ENCODE measurements around the gene KPNB1.
"Not testable (repeated sequence)": the region's sequence is repeated elsewhere in the genome, so short reads cannot be mapped to it uniquely, and the experiment has no call there.

KPNB1 gene

DNA sequence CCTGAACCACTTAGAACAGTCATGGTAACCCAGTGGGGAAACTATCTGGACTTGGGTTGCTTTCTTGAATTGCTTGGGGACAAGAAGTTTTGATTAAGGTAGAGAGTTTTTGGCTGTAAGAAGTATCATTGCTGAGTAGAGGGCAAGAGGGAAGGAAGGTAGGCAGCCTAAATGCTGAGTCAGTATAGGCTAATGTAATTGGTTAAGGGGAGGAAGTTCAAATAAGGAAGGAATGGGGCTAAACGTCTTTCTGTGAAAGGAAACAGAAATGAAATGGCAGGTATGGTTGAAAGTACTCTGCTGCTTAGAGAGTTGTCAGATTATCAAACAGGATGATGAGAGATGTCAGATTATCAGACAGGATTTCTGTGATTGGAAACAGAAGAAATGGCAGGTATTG, 20.3 kb downstream of the KPNB1 start:
- no peak overlapping the region for H3K4me3 ChIP-seq (ENCODE audit: low read length)
- no peak for DNase-seq (ENCODE audit: low read depth, low spot score)

DNA sequence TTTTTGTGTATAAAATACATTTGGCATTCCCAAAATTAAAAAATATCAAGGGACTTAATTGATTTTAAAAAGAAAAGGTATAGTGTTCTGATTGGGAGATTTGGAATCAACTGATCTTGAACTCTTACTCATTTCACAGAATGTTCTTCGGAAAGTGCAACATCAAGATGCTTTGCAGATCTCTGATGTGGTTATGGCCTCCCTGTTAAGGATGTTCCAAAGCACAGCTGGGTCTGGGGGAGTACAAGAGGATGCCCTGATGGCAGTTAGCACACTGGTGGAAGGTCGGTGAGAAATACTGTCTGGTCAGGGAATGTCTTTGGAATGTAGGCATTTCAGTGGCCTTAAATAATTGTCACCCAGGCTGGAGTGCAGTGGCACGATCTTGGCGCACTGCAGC, 24.8 kb downstream of the KPNB1 start:
- H3K4me3 ChIP-seq (ENCODE audit: low read length): no peak overlapping the region
- DNase-seq (ENCODE audit: low read depth, low spot score): no peak

DNA sequence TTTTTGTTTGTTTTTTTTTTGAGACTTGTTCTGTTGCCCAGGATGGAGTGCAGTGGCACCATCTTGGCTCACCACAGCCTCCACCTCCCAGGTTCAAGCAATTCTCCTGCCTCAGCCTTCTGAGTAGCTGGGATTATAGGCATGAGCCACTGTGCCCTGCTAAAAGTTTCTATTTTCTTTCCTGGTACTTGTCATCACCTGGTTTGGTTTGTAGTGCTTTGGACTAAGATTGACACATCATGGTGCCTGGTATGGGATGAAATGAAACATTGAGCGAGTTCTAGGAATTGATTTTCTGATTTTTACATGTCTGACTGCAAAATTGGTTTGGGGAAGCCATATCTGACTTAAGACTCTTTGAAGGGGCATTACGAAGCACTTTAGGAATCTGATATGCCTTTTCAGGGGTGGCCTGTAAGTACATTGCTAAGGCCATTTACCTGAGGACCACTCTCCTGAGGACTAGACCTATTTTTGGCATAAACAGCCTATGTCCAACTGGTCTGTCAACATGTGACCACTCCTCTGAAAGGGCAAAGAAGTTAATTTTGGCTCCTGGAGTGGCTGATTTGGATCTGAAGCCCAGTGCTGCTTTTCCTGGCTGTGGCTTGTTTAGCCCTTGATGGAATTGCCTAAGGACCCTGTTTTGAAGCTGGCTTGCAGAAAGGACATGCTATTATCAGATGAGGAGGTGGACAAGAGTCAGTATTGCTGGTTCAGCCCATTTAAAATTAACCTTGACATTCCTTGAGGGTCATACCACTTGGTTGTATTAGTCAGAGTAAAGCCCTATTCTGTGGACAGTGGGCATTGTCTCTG, 25.9 kb downstream of the KPNB1 start:
- DNase-seq (ENCODE audit: low read depth, low spot score): no peak
- H3K4me3 ChIP-seq (ENCODE audit: low read length): no peak overlapping the region

DNA sequence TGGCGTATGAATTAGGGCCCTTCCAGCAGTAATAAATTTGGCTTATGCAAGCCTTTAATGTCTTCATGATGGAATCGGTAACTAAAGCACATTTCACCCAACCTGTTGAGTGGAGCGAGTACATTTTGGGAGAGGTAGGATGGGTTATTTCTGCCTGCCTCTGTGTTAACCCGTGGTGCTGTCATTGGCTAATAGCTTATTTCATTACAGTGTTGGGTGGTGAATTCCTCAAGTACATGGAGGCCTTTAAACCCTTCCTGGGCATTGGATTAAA, 26.4 kb downstream of the KPNB1 start:
- no peak overlapping the region for H3K4me3 ChIP-seq (ENCODE audit: low read length)
- DNase-seq (ENCODE audit: low read depth, low spot score): no peak

DNA sequence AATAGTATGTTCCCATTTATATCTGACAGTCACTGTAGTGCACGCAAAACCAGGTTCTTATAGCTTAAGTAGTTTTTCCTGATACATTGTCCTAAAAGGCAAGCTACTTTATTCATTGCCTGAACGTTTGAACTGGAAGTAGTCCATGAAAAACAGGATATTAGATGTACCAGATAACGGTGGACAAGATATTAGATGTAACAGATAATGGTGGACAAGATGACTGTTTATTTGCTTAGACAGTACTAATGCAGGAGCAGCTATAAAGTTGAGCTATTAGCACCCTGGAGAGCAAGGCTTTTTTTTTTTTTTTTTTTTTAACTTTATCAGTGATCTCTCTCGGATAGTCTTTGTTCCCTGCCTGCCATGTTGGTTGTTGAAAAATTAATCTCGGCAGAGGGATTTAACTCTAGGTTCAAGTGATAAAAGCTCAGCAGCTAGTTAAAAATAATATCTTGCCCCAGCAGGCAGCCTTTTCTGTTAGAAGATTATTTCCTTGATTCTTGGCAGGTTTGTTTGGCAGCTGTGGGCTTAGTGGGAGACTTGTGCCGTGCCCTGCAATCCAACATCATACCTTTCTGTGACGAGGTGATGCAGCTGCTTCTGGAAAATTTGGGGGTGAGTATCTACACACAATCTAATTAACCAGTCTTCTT, 26.9 kb downstream of the KPNB1 start:
- H3K4me3 ChIP-seq (ENCODE audit: low read length): no peak overlapping the region
- no peak for DNase-seq (ENCODE audit: low read depth, low spot score)

DNA sequence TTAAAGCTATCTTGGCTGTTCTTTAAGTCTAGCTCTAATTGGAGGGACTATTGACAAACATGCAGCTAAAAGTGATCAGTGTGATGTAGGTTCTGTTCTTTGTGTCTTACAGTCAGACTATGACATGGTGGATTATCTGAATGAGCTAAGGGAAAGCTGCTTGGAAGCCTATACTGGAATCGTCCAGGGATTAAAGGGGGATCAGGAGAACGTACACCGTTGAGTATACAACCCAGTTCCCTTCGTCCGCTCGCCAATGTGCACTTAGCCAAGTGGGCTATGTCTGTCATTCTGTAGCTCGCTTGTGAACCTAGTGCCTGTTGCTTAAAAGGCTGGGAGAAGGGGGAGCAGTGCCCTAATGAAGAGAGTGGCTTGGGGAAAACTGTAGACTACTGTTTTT, 28.5 kb downstream of the KPNB1 start:
- no peak overlapping the region for H3K4me3 ChIP-seq (ENCODE audit: low read length)
- DNase-seq (ENCODE audit: low read depth, low spot score): no peak

DNA sequence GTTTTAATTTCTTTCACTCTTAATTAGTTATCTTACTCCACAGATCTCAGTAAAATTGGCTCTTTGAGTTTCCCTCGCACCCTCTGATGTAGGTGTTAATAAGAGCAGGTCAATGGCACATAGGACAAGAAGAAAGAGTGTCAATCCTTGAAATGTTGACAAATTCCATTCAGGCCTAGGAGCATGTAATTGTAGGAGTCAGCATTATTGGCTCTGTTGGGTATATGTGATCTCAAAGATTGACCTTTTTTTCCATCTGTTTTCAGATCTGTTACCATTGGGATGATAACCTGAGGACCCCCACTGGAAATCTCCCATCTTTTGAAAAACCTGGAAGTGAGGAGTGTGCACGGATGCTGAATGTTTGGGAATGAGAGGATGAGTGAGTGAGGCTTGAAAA, 32.4 kb downstream of the KPNB1 start:
- DNase-seq (ENCODE audit: low read depth, low spot score): no peak
- no peak overlapping the region for H3K4me3 ChIP-seq (ENCODE audit: low read length)

DNA sequence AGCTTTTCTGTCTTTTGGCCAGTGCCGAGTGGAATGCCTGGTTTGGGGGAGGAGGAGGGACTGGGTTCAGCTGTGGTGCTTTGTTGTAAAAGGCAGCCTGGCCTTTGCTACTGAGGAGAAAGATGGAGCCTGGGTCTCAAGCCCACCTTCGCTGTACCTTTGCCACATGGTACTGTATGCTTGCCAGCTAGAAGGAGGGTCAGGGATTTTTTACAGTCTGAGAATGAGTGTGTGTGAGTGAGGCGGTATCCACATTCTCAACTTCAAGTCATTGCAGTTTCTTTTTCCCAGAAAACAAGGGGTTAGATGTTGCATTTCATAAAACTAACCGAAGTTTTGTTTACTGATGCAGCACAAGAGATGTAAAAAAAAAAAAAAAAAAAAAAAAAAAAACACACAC, 33.0 kb downstream of the KPNB1 start:
- DNase-seq (ENCODE audit: low read depth, low spot score); H3K4me3 ChIP-seq (ENCODE audit: low read length): not testable (repeated sequence)

DNA sequence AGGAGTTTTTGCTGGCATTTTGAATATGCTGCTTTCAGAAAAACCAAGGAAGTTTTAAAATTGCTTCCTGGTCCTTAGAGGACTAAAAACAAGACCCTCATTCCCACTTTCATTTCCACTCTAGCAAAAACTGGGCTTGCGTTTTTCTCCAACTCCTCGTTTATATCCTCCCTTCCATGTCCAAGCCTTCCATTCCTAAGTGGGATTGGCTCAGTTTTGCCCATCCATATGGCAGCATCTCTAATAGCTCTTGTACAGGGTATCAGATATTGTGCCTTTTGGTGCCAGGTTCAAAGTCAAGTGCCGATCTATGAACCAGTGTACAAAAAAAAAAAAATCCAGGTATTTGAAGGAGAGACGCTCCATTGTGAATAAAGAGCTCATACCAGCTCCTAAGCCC, 34.3 kb downstream of the KPNB1 start:
- DNase-seq (ENCODE audit: low read depth, low spot score): no peak
- H3K4me3 ChIP-seq (ENCODE audit: low read length): no peak overlapping the region

DNA sequence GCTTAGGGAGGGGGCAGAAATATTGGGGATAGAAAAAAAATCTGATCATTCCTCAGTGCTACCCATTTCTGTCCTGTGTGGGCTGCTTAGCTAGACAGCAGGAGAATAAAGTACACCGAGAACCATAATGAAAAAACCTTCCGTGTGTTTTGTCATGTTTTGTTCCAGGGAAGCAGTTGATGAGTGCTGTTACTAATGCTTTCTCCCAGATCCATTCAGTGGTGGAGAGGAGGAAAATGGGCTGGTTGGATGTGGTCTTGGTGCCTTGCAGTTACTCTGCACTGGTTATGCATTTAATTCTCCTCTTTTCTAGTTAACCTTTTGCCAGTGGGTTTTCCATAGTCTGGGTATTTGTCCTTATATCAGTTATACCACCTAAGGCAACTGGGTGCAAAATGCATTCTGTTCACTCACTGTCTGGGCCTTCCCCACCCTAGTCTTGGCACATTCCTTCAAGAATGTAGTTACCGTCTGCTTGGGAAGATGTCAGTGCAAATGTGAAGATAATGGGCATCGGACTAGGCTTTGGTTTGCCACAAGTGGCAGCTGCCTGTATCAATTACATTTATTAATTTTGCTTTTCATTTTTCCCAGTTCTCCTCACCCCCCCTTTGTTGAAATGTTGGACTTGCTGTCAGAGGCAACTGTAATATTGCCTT, 34.9 kb downstream of the KPNB1 start:
- no peak for DNase-seq (ENCODE audit: low read depth, low spot score)
- no peak overlapping the region for H3K4me3 ChIP-seq (ENCODE audit: low read length)

DNA sequence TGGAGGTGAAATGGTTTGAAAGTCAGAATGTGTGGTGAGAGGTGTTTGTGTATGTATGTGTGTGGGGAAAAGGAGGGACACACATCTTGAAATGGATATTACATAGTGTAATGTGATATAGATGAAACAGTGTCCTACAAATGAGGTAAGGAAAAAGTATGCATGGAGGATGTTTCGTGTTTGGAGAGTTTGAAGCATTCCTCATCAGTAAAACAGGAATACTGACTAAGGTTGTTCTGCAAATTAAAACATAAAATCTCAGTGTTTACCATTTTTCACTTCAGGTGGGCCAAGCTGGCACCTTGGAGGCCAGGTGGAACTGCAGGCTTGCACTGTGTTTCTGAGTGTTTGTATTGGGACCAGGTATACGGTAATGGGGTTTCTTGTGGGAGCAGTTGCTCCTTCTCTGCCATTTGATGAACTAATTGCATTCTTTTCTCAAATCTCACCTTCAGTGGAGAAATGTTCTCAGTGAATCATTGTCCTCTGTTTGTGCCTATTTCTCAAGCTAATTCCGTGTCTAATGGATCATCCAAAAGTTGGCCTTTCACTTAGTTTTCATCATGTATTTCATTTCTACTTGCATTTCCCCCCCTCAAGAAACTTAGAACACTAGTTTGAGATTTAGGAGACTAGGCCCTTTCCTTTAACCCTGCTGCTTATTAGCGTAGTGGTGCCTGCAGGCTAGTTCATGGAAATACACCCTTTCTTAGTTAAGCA, 36.0 kb downstream of the KPNB1 start:
- DNase-seq (ENCODE audit: low read depth, low spot score): no peak
- no peak overlapping the region for H3K4me3 ChIP-seq (ENCODE audit: low read length)

DNA sequence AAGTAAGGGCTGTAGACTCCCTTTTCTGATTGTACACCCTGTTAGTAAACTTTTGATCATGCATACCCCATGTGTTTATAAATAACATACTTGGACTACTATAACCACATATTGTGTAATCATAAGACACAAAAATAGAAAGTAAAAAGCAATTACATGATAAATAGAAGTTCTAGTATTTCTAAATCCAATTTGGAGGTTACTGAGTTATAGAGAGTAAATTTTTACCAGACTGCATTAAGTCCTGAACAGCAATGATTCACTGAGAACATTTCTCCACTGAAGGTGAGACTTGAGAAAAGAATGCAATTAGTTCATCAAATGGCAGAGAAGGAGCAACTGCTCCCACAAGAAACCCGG, 36.5 kb downstream of the KPNB1 start:
- no peak for DNase-seq (ENCODE audit: low read depth, low spot score)
- no peak overlapping the region for H3K4me3 ChIP-seq (ENCODE audit: low read length)

DNA sequence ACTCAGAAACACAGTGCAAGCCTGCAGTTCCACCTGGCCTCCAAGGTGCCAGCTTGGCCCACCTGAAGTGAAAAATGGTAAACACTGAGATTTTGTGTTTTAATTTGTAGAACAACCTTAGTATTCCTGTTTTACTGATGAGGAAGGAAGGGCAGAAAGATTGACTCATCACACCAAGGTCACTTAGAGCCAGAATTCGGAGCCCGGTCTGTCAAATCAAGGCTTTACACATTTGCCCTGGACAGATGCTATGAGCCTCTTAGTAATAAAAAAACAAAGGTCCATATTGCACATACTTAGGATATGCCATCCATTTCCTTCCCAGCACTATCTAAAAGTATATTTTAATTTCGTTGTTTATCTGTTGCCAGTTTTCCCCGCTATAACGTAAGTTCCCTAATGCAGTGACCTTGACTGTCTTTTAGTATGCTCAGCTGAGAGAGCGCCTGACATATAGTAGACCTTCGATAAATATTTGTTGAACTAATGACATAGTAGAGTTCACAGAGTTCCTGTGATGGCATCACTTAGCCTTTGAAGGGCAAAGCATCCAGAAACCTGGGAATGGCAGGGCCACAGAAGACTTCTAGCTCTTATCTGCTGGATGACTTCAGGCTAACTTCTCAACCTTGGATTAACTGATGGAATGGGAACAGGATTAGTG, 37.1 kb downstream of the KPNB1 start:
- DNase-seq (ENCODE audit: low read depth, low spot score): no peak
- no peak overlapping the region for H3K4me3 ChIP-seq (ENCODE audit: low read length)

DNA sequence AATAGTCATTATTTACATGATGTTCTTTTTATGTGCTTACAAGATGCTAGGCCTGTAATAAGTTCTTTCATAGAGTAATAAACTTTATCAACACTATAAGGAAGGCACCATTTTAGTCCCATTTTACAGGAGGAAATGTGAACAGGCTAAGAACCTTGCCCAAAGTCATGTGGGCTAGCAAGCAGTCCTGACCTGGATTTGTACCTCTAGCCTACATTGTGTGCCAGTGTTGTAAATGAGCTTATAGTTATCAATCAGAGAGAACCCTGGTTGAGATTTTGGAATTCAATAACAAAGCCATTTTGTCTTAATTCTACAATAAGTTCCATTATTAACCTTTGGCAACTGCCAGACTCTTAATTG, 37.6 kb downstream of the KPNB1 start:
- no peak for DNase-seq (ENCODE audit: low read depth, low spot score)

DNA sequence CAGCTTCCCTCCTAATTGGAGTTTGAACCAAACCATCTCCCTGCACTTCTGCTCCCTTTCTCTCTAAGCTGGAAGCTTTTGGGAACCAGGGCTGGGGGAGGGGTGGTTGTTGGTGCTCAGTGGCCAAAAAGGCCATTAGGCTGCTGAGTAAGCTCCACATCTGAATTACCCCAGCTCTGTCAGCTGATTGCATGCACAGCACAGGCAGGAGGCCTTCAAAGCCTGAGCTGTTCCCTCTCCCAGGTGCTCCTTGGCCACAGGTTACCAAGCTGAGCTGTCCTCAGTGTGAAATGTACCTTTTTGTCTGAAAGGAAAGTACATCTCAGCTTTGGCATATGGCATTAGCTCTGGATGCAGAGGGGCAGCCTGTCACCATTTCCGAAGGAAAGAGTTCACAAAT, 38.0 kb downstream of the KPNB1 start:
- DNase-seq (ENCODE audit: low read depth, low spot score): no peak
- no peak overlapping the region for H3K4me3 ChIP-seq (ENCODE audit: low read length)

More for the DNA sequence above, 37.6 kb downstream of the KPNB1 start:
- no peak overlapping the region for H3K4me3 ChIP-seq (ENCODE audit: low read length)

DNA sequence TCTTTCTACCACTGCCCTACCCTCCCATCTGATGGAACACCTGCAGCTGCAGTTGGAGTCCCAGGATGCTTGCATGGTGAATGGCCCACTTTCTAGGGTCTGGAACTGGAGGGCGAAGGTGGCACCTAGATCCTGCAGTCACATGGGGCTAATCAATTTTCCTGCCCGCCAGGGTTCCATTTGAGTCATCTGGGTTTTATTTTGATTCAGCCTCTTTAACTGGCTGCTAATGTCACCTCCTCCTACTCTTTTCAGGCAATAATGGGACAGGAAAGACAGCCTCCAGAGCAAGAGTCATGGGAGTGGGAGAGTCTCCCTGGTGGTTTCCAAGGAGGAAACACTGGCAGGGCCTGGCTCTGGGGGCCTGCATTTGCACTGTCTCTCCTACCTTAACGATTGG, 40.4 kb downstream of the KPNB1 start:
- DNase-seq (ENCODE audit: low read depth, low spot score): no peak
- no peak overlapping the region for H3K4me3 ChIP-seq (ENCODE audit: low read length)

DNA sequence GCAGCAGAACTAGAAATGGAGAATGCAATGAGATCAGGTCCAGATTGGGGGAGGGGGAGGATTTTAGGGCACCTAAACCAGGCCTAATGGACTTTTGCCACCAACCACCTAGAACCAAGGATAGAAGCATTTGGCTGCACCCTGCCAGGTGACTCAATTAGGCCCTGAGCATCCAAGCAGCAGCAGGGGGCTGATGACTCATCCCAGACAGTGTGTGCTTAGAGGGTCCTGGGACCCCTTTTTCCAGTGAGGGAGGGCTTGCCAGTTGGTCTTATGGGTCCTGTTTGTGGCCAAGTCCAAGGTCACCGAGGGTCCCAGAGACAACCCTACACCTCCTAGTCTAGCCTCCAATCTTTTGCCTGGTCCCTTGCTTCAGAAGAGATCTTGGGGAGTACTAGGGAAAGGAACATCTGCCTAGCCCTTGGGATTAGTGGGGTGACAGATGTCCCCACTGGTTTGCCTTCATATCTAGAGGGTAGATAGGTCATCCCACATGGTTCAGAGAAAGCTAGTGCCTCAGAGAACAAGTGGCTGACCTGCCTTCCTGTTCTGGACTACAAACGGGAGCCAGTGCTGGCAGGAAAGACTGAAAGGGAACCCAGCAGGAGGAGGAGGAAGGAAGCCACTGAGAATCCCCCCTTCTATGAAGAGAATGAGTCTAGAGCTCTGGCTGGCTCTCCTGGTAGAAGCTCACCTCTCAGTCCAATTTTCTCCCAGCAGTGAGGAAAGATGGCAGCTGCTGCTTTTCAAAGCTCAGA, 42.6 kb downstream of the KPNB1 start:
- DNase-seq (ENCODE audit: low read depth, low spot score): no peak
- H3K4me3 ChIP-seq (ENCODE audit: low read length): no peak overlapping the region

DNA sequence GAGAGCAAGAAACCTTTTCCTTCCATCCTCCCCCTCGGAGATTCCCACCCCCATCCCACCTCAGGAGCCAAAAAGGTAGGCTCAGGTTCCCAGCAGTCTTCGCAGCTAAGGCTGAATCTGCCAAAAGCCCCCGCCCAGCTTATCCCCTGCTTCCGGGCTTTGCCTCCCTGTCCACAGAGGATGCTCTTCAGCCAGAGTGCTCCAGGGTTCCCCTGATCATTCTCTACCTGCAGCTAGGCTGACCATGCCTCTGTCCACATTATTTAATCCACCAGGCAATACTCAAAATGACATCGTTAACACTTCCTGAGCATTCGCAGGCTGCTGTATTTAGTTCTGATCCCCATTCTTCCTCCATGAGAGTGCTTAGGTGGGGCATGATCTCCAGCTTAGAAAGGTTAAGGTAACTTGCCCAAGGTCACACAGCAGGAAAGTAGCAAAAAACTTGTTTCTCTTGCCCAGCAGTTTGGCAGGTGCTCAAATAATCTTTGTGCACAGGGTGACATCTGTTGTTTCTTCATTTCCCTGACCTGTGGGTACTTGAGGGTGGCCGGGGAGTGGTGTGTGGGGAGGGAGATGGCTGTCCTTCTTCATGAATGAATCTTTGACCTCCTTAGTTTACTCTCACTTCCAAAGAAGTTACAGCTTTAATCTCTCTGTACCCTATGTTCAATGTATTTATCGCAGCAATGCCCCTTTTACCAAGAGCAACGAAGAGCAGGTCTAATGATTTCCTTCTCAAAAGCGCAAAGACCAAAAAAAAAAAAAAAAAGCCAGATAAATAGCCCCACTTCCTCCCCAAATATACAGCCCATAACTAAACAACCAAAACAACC, 43.4 kb downstream of the KPNB1 start:
- no peak for DNase-seq (ENCODE audit: low read depth, low spot score)
- H3K4me3 ChIP-seq (ENCODE audit: low read length): peak overlapping the region; percentile 58

All from Jurkat, Clone E6-1 (cell line).